OCI-LY7 (cell line): ENCODE measurements around the gene ATP8B3. TPM values are rescaled to one million over a fixed set of nuclear protein-coding genes. Genes with fewer than 3 reads are reported as not detected.

Experiments used
- BruUV-seq: library from RNA; stranded (reverse); fragments of 400-500 nt; replicated peaks from 2 replicates; lab custom pipeline; 2021; lab: Mats Ljungman, UMichigan
- CTCF ChIA-PET: fragments of 300-600 bp; sonication (Branson Sonifier 250); formaldehyde crosslinking; loops from one replicate; lab custom pipeline; 2022; ENCODE audit warnings: antibody characterized with exemption; ENCODE audit not compliant: unreplicated experiment; lab: Charles Lee
- POLR2A ChIA-PET: fragments of 300-600 bp; sonication (Branson Sonifier 250); formaldehyde crosslinking; loops from one replicate; lab custom pipeline; 2022; ENCODE audit warnings: antibody characterized with exemption; lab: Charles Lee
- DNase-seq: peaks from one replicate; pipeline ENCODE4 v3.0.0-alpha.2; 2015; ENCODE audit warnings: low spot score
- H2AFZ ChIP-seq: fragments of 200-600 bp; sonication (generic), shearing (Covaris generic); 2 replicates; pipeline ENCODE4 v1.6.1; 2014; ENCODE audit warnings: mild to moderate bottlenecking, antibody characterized with exemption, low read length, moderate library complexity
- H3K27ac ChIP-seq: fragments of 200-600 bp; sonication (generic); 2 replicates; pipeline ENCODE4 v1.5.1; 2014; ENCODE audit warnings: mixed run types, low read depth, mild to moderate bottlenecking, moderate library complexity, low read length, inconsistent platforms; ENCODE audit not compliant: poor library complexity, severe bottlenecking
- H3K36me3 ChIP-seq: fragments of 200-600 bp; sonication (generic); 2 replicates; pipeline ENCODE4 v1.6.1; 2014; ENCODE audit warnings: mild to moderate bottlenecking, antibody characterized with exemption, low read length, moderate library complexity, mixed read lengths; ENCODE audit not compliant: insufficient read depth
- H3K4me1 ChIP-seq: fragments of 200-600 bp; sonication (generic); 2 replicates; pipeline ENCODE4 v1.5.1; 2014; ENCODE audit warnings: mild to moderate bottlenecking, low read length; ENCODE audit not compliant: insufficient read depth, poor library complexity, severe bottlenecking
- H3K4me2 ChIP-seq: fragments of 200-600 bp; sonication (generic); 2 replicates; pipeline ENCODE4 v1.6.1; 2014; ENCODE audit warnings: mild to moderate bottlenecking, low read length
- H3K4me3 ChIP-seq: fragments of 200-600 bp; sonication (generic); 2 replicates; pipeline ENCODE4 v1.5.1; 2014; ENCODE audit warnings: mild to moderate bottlenecking, low read depth, low read length; ENCODE audit not compliant: poor library complexity, severe bottlenecking
- H3K79me2 ChIP-seq: fragments of 200-600 bp; sonication (generic); 2 replicates; pipeline ENCODE4 v1.6.1; 2016; ENCODE audit warnings: low read depth, mild to moderate bottlenecking, low read length, moderate library complexity, mixed read lengths; ENCODE audit not compliant: insufficient read depth
- H3K9me2 ChIP-seq: fragments of 200-600 bp; sonication (generic); 2 replicates; pipeline ENCODE4 v1.6.1; 2016; ENCODE audit warnings: mild to moderate bottlenecking, low read length, mixed read lengths; ENCODE audit not compliant: insufficient read depth
- H3K9me3 ChIP-seq: fragments of 200-600 bp; sonication (generic); 2 replicates; pipeline ENCODE4 v1.6.1; 2014; ENCODE audit warnings: mild to moderate bottlenecking, mixed run types, low read length, mixed read lengths
- H4K20me1 ChIP-seq: fragments of 200-600 bp; sonication (generic); 2 replicates; pipeline ENCODE4 v1.6.1; 2014; ENCODE audit warnings: mild to moderate bottlenecking, antibody characterized with exemption, low read length, moderate library complexity, mixed read lengths; ENCODE audit not compliant: insufficient read depth
- CTCF ChIP-seq: fragments of 200-600 bp; sonication (generic); conservative IDR thresholded peaks from 2 replicates; pipeline ENCODE4 v1.5.1; 2014; ENCODE audit warnings: mild to moderate bottlenecking, antibody characterized with exemption, low read length, moderate library complexity, mixed read lengths
- EZH2phosphoT487 ChIP-seq: fragments of 200-600 bp; sonication (generic); IDR thresholded peaks from 2 replicates; pipeline ENCODE4 v1.6.1; 2018; ENCODE audit warnings: low read depth, borderline replicate concordance, mild to moderate bottlenecking, mixed run types, antibody characterized with exemption, low read length, moderate library complexity, mixed read lengths
- intact Hi-C: fragments of 100-400 bp; cut with micrococcal nuclease; formaldehyde crosslinking; loops from one replicate; pipeline ENCODE4 v1.10.0; 2022; ENCODE audit not compliant: unreplicated experiment
- total RNA-seq, 2 experiments: library from RNA; depleted of rRNA in 1 of 2; stranded (reverse); fragments of >200 nt in 1 of 2; shearing (Covaris generic) in 1 of 2; gene quantifications; 2 replicates each; pipeline ENCODE4 v1.2.3, GENCODE V29; 2014 to 2022

ATP8B3 gene
- total RNA-seq, 2 experiments from 2014 or later: 5.9 to 19.3 TPM

GRCh38 chr19:1766800-1767352 is 45.2 kb downstream of the ATP8B3 start:
- no peak for DNase-seq

GRCh38 chr19:1765904-1766799 is 45.9 kb downstream of the ATP8B3 start:
- ChIA-PET POLR2A (no interaction called here), CTCF (interaction anchor here (1.2 kb wide), 1 partner anchor 94 kb away, joined by 3 read pairs; no protein-coding TSS in a partner anchor)
- peaks cover 7% of the 10 kb centered on the region; the same call in 1 of the 2 replicates for H3K9me3 ChIP-seq
- intact Hi-C loops: no loop called here
- DNase-seq: no peak
- no peak overlapping the region for H2AFZ ChIP-seq
- TF ChIP-seq CTCF (no peak), EZH2phosphoT487 (no peak)
- BruUV-seq: no TSS peak
- H3K27ac ChIP-seq: no peak overlapping the region
- no peak overlapping the region for H3K4me3 ChIP-seq
- H4K20me1 ChIP-seq: no peaks in the 10 kb centered on the region
- H3K9me2 ChIP-seq: no peaks in the 10 kb centered on the region
- no peaks in the 10 kb centered on the region for H3K36me3 ChIP-seq
- peak overlapping the region; percentile 19; the same call in 1 of the 2 replicates for H3K4me2 ChIP-seq
- no peaks in the 10 kb centered on the region for H3K79me2 ChIP-seq
- H3K4me1 ChIP-seq: peaks cover 10% of the 10 kb centered on the region

More at GRCh38 chr19:1766800-1767352, 45.2 kb downstream of the ATP8B3 start:
- TF ChIP-seq EZH2phosphoT487 (no peak), CTCF (no peak)
- Histone ChIP-seq H3K4me1 (peaks cover 10% of the 10 kb centered on the region), H3K4me3 (no peak overlapping the region), H2AFZ (no peak overlapping the region), H3K79me2 (no peaks in the 10 kb centered on the region), H3K9me2 (no peaks in the 10 kb centered on the region), H3K9me3 (peaks cover 12% of the 10 kb centered on the region), H4K20me1 (no peaks in the 10 kb centered on the region), H3K27ac (no peak overlapping the region), H3K36me3 (no peaks in the 10 kb centered on the region), H3K4me2 (peak overlapping the region; percentile 19; the same call in 1 of the 2 replicates)
- no TSS peak for BruUV-seq
- ChIA-PET POLR2A (no interaction called here), CTCF (no interaction called here)
- intact Hi-C loops: loop anchor here (1.0 kb wide), 3 partner anchors 95 to 221 kb away; partner anchors contain the start of gene UQCR11
